DMS153 treated with DMSO at 0.1 percent for 48 hours (cell line): Measurements from ENCODE around the gene ZNF670.
"Not testable (repeated sequence)": the region's sequence is repeated elsewhere in the genome, so short reads cannot be mapped to it uniquely, and the experiment has no call there.

Source experiments
- DNase-seq: peaks from one replicate; lab custom pipeline; 2025; ENCODE audit not compliant: unreplicated experiment; lab: John Stamatoyannopoulos, UW

The ZNF670 gene

DNA sequence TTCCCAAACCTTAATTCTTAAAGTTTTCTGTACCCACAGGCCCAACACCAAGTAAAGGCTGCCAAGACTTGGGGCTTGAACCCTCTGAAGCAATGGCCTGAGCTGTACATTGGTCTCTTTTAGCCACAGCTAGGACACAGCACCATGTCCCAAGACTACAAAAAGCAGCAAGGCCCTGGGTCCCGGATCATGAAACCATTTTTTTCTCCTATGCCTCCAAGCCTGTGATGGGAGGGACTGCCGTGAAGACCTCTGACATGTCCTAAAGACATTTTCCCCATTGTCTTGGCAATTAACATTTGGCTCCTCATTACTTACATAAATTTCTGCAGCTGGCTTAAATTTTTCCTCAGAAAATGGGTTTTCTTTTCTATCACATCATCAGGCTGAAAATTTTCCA is 30.9 kb downstream of the ZNF670 start:
- DNase-seq, result no peak

DNA sequence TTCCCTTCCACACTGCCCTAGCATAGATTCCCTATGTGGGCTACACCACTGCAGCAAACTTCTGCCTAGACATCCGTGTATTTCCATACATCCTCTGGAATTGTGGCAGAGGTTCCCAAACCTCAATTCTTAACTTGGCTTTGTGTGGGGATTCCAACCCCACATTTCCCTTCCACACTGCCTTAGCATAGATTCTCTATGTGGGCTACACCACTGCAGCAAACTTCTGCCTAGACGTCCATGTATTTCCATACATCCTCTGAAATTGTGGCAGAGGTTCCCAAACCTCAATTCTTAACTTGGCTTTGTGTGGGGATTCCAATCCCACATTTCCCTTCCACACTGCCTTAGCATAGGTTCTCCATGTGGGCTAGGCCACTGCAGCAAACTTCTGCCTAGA is 31.4 kb downstream of the ZNF670 start:
- DNase-seq, result no peak

DNA sequence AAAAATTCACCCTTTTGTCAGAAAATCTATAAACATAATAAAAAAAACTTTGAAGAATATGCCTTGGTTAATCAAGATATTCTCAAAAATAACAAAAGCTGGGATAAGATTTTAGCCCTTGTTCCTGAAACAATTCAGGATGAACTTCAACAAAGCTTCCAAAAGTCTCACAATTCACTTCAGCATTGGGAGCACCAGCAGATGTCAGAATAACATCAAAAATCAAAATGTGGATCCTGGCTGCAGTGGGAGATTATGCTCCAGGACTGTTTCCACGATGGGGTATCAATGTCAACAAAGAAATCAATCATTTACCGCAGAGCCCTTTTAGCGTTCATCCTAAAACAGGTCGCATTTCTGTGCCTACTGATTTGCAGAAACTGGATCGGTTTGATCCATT is 35.2 kb downstream of the ZNF670 start:
- DNase-seq, result no peak

DNA sequence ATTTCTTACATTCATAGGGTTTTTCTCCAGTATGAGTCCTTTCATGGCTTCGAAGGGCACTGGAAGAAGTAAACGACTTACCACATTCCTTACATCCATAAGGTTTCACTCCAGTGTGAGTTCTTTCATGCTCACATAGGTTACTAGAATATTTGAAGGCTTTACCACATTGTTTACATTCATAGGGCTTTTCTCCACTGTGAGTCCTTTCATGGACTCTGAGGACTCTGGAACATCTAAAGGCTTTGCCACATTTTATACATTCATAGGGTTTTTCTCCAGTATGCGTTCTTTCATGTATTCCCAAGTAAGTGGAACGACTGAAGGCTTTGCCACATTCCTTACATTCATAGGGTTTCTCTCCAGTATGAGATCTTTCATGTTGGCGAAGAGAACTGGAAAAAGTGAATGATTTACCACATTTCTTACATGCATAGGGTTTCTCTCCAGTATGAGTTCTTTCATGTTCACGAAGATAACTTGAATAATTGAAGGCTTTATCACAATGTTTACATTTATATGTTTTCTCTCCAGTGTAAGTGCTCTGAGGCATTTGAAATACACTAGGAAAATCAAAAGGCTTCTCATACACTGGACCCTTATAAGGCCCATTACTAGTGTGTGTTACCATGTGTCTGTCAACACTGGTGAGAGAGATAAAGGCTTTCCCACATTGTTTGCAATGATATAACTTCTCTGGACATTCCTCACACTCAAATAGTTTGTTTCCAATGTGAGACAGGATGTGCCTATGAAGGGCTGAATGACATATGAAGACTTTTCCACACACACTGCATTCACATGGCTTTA is 40.9 kb downstream of the ZNF670 start:
- no peak for DNase-seq

DNA sequence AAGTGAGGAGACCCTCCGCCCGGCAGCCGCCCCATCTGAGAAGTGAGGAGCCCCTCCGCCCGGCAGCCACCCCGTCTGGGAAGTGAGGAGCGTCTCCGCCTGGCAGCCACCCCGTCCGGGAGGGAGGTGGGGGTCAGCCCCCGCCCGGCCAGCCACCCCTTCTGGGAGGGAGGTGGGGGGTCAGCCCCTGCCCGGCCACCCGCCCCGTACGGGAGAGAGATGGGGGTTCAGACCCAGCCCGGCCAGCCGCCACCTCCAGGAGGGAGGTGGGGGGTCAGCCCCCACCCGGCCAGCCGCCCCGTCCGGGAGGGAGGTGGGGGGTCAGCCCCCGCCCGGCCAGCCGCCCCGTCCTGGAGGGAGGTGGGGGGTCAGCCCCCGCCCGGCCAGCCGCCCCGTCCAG is 46.3 kb downstream of the ZNF670 start:
- not testable (repeated sequence) for DNase-seq
